Femur (tissue), 1 donor: ENCODE measurements around the gene TBC1D26.
"Not testable (repeated sequence)": the region's sequence is repeated elsewhere in the genome, so short reads cannot be mapped to it uniquely, and the experiment has no call there.

Experiments used
- DNase-seq: peaks from one replicate; pipeline ENCODE4 v3.0.0-alpha.2; 2017

TBC1D26 gene

GRCh38 chr17:15731900-15732299 lies at the start of gene TBC1D26:
TSS of gene TBC1D26 (plus strand) at chr17:15732283. CDS start at chr17:15735349, 3,066 bp downstream.
- not testable (repeated sequence) for DNase-seq

GRCh38 chr17:15683135-15683534 lies 48.9 kb upstream of the TBC1D26 start:
- not testable (repeated sequence) for DNase-seq

- peak; percentile 91 for DNase-seq
Measured at GRCh38 chr17:15683824-15684478, 48.1 kb upstream of the TBC1D26 start, which contains the start of gene TRIM16. TSS of gene TRIM16 (minus strand) at chr17:15684311. CDS start at chr17:15651609, 32,702 bp downstream.

- not testable (repeated sequence) for DNase-seq
Measured at GRCh38 chr17:15687494-15687893, 44.6 kb upstream of the TBC1D26 start.

GRCh38 chr17:15698967-15699366 lies 33.1 kb upstream of the TBC1D26 start:
- DNase-seq, result not testable (repeated sequence)

- peak; percentile 100 for DNase-seq
Measured at GRCh38 chr17:15699413-15699924, 32.6 kb upstream of the TBC1D26 start, which contains the start of gene ZNF286A. TSS of gene ZNF286A (plus strand) at chr17:15699752. CDS start at chr17:15700330, 578 bp downstream.

- DNase-seq, result not testable (repeated sequence)
Measured at GRCh38 chr17:15699937-15700336, 32.1 kb upstream of the TBC1D26 start.

- not testable (repeated sequence) for DNase-seq
Measured at GRCh38 chr17:15704239-15704638, 27.8 kb upstream of the TBC1D26 start.

GRCh38 chr17:15704813-15705212 lies 27.3 kb upstream of the TBC1D26 start:
- DNase-seq, result not testable (repeated sequence)

- DNase-seq, result not testable (repeated sequence)
Measured at GRCh38 chr17:15708879-15709278, 23.2 kb upstream of the TBC1D26 start.

GRCh38 chr17:15716601-15717563 lies 15.2 kb upstream of the TBC1D26 start:
- not testable (repeated sequence) for DNase-seq

GRCh38 chr17:15730535-15730934 lies 1.5 kb upstream of the TBC1D26 start:
- DNase-seq, result not testable (repeated sequence)

GRCh38 chr17:15733174-15733789 lies 1.2 kb downstream of the TBC1D26 start:
- not testable (repeated sequence) for DNase-seq

- not testable (repeated sequence) for DNase-seq
Measured at GRCh38 chr17:15736578-15736977, 4.5 kb downstream of the TBC1D26 start.

GRCh38 chr17:15738066-15738465 lies 6.0 kb downstream of the TBC1D26 start:
- no peak for DNase-seq

- DNase-seq, result not testable (repeated sequence)
Measured at GRCh38 chr17:15739259-15739658, 7.2 kb downstream of the TBC1D26 start.

GRCh38 chr17:15740041-15740440 lies 8.0 kb downstream of the TBC1D26 start:
- not testable (repeated sequence) for DNase-seq

GRCh38 chr17:15740570-15741120 lies 8.6 kb downstream of the TBC1D26 start:
- no peak for DNase-seq

- no peak for DNase-seq
Measured at GRCh38 chr17:15741624-15742023, 9.5 kb downstream of the TBC1D26 start.

GRCh38 chr17:15742051-15742795 lies 10.1 kb downstream of the TBC1D26 start:
- no peak for DNase-seq

GRCh38 chr17:15742921-15743320 lies 10.8 kb downstream of the TBC1D26 start:
- no peak for DNase-seq
